HepG2 (cell line): ENCODE data around the gene RTEL1. TPM values are rescaled to one million over a fixed set of nuclear protein-coding genes. Genes with fewer than 3 reads are reported as not detected.

Experiments used
- ATAC-seq: fragments of 200-7000 bp; cut with Tn5 transposase; 3 replicates; pipeline ENCODE4 v1.9.1; 2020; ENCODE audit warnings: mild to moderate bottlenecking, moderate library complexity
- BruUV-seq: library from RNA; stranded (reverse); fragments of 400-500 nt; replicated peaks from 2 replicates; lab custom pipeline; 2021; lab: Mats Ljungman, UMichigan
- CTCF ChIA-PET: fragments of 300-600 bp; formaldehyde crosslinking; extraction: SDS; loops from one replicate; lab custom pipeline; 2021; ENCODE audit warnings: low total read pairs, inconsistent platforms, low intra/inter-chr PET ratio; lab: Yijun Ruan, JAX
- POLR2A ChIA-PET: fragments of 350-600 bp; sonication (Branson Sonifier 250); formaldehyde crosslinking; loops from one replicate; lab custom pipeline; 2020; ENCODE audit warnings: antibody characterized with exemption, inconsistent platforms; lab: Yijun Ruan, JAX
- DNase-seq: peaks from one replicate; pipeline ENCODE4 v3.0.0-alpha.2; 2015; ENCODE audit warnings: low spot score
- FAIRE-seq: peaks from 3 replicates; lab custom pipeline; 2011; peaks lifted over from hg19 to GRCh38; lab: Jason Lieb, UNC
- H2AFZ ChIP-seq: one replicate; pipeline ENCODE4 v1.6.1; 2011; ENCODE audit warnings: low read length, inconsistent platforms
- H3K27ac ChIP-seq: fragments of 300-600 bp; 3 replicates; pipeline ENCODE4 v1.8.0; 2011; ENCODE audit warnings: mixed run types, mild to moderate bottlenecking, mixed read lengths, low read length, inconsistent platforms; ENCODE audit not compliant: insufficient read depth; ENCODE audit errors: extremely low read length
- H3K27me3 ChIP-seq, 2 experiments: fragments of 200-600 bp in 1 of 2; 2 replicates in 1 of 2; 3 replicates in 1 of 2; pipeline versions ENCODE4 v1.6.0 to v1.8.0; 2011; ENCODE audit warnings: low read length in 2 of 2, mild to moderate bottlenecking in 2 of 2, moderate library complexity in 2 of 2, inconsistent platforms in 1 of 2; ENCODE audit not compliant: insufficient read depth in 2 of 2, control insufficient read depth in 1 of 2
- H3K36me3 ChIP-seq, 2 experiments: fragments of 200-600 bp in 1 of 2; replicated peaks in 1 of 2; 2 replicates in 1 of 2; 3 replicates in 1 of 2; pipeline versions ENCODE4 v1.5.1 to v1.8.0; 2011; ENCODE audit warnings: low read length in 2 of 2, inconsistent platforms in 1 of 2; ENCODE audit not compliant: insufficient read depth in 2 of 2, control insufficient read depth in 1 of 2
- H3K4me1 ChIP-seq: 2 replicates; pipeline ENCODE4 v1.5.1; 2012; ENCODE audit warnings: low read length, inconsistent platforms; ENCODE audit not compliant: insufficient read depth
- H3K4me2 ChIP-seq: 2 replicates; pipeline ENCODE4 v1.6.0; 2011; ENCODE audit warnings: low read depth, low read length, inconsistent platforms
- H3K4me3 ChIP-seq, 3 experiments: fragments of 200-600 bp in 1 of 3; sonication (generic), shearing (Covaris generic) in 1 of 3; replicated peaks in 1 of 3; 2 replicates each; pipeline ENCODE4 v1.5.1; 2011 to 2016; ENCODE audit warnings: low read length in 3 of 3, inconsistent platforms in 2 of 3, low read depth in 2 of 3, mild to moderate bottlenecking in 2 of 3, control low read depth in 1 of 3, mixed read lengths in 1 of 3; ENCODE audit not compliant: insufficient read depth in 1 of 3
- H3K79me2 ChIP-seq: one replicate; pipeline ENCODE4 v1.6.1; 2011; ENCODE audit warnings: low read length, inconsistent platforms; ENCODE audit not compliant: insufficient read depth
- H3K9ac ChIP-seq: 2 replicates; pipeline ENCODE4 v1.6.0; 2011; ENCODE audit warnings: mild to moderate bottlenecking, low read depth, low read length, inconsistent platforms; ENCODE audit not compliant: insufficient read depth
- H3K9me3 ChIP-seq: 2 replicates; pipeline ENCODE4 v1.5.1; 2012; ENCODE audit warnings: mild to moderate bottlenecking, low read length
- H4K20me1 ChIP-seq: 2 replicates; pipeline ENCODE4 v1.6.0; 2011; ENCODE audit warnings: inconsistent platforms, mild to moderate bottlenecking, low read length, moderate library complexity; ENCODE audit not compliant: insufficient read depth
- AGO2 ChIP-seq: fragments of 200-400 bp; formaldehyde crosslinking; optimal IDR thresholded peaks from 2 replicates; pipeline ENCODE3; 2017; ENCODE audit warnings: mild to moderate bottlenecking, low read depth, low read length, moderate library complexity
- EED ChIP-seq: sonication (generic); formaldehyde crosslinking; IDR thresholded peaks from 2 replicates; pipeline ENCODE4 v1.5.0; 2020; ENCODE audit warnings: mild to moderate bottlenecking, missing genetic modification reagents
- HES4 ChIP-seq: sonication (generic); formaldehyde crosslinking; IDR thresholded peaks from 2 replicates; pipeline ENCODE4 v1.9.0; 2021; ENCODE audit warnings: mild to moderate bottlenecking, missing genetic modification reagents, borderline replicate concordance
- JDP2 ChIP-seq: sonication (generic); formaldehyde crosslinking; IDR thresholded peaks from 2 replicates; pipeline ENCODE4 v1.8.1; 2022; ENCODE audit warnings: missing genetic modification reagents, borderline replicate concordance
- KMT2A ChIP-seq: sonication (generic); formaldehyde crosslinking; IDR thresholded peaks from 2 replicates; pipeline ENCODE4 v1.4.0; 2020; ENCODE audit warnings: missing genetic modification reagents
- MIER3 ChIP-seq: IDR thresholded peaks from 2 replicates; pipeline ENCODE4 v1.6.1; 2016; ENCODE audit warnings: missing compliant biosample characterization, borderline replicate concordance
- MZF1 ChIP-seq: sonication (generic); formaldehyde crosslinking; IDR thresholded peaks from 2 replicates; pipeline ENCODE4 v1.8.1; 2023; ENCODE audit warnings: mild to moderate bottlenecking, missing genetic modification reagents, borderline replicate concordance
- NONO ChIP-seq, 2 experiments: fragments of 450-650 bp in 1 of 2; sonication (generic) in 1 of 2; formaldehyde crosslinking in 1 of 2; IDR thresholded peaks in 1 of 2; conservative IDR thresholded peaks in 1 of 2; 2 replicates each; pipeline versions ENCODE4 v1.6.1 to v1.8.0; 2017 to 2022; ENCODE audit warnings: mild to moderate bottlenecking in 1 of 2, missing genetic modification reagents in 1 of 2, moderate library complexity in 1 of 2
- RBFOX2 ChIP-seq: fragments of 200-400 bp; formaldehyde crosslinking; IDR thresholded peaks from 2 replicates; pipeline ENCODE4 v1.6.1; 2017; ENCODE audit warnings: low read depth, mild to moderate bottlenecking, low read length
- RBM22 ChIP-seq: fragments of 200-400 bp; formaldehyde crosslinking; optimal IDR thresholded peaks from 2 replicates; pipeline ENCODE3; 2017; ENCODE audit warnings: mild to moderate bottlenecking, low read length, moderate library complexity
- REXO4 ChIP-seq: sonication (generic); formaldehyde crosslinking; IDR thresholded peaks from 2 replicates; pipeline ENCODE4 v1.8.0; 2022; ENCODE audit warnings: missing genetic modification reagents, mild to moderate bottlenecking, borderline replicate concordance
- TBX2 ChIP-seq: sonication (generic); formaldehyde crosslinking; IDR thresholded peaks from 2 replicates; pipeline ENCODE4 v1.5.0; 2020; ENCODE audit warnings: missing genetic modification reagents, mild to moderate bottlenecking, borderline replicate concordance
- U2AF1 ChIP-seq: fragments of 200-400 bp; formaldehyde crosslinking; optimal IDR thresholded peaks from 2 replicates; pipeline ENCODE3; 2017; ENCODE audit warnings: mild to moderate bottlenecking, low read depth, low read length
- YEATS2 ChIP-seq: sonication (generic); formaldehyde crosslinking; IDR thresholded peaks from 2 replicates; pipeline ENCODE4 v1.4.0; 2020; ENCODE audit warnings: missing genetic modification reagents, borderline replicate concordance
- ZNF253 ChIP-seq: sonication (generic); formaldehyde crosslinking; IDR thresholded peaks from 2 replicates; pipeline ENCODE4 v1.8.0; 2022; ENCODE audit warnings: mild to moderate bottlenecking, missing genetic modification reagents, borderline replicate concordance
- ZNF550 ChIP-seq: sonication (generic); formaldehyde crosslinking; IDR thresholded peaks from 2 replicates; pipeline ENCODE4 v1.4.0; 2020; ENCODE audit warnings: mild to moderate bottlenecking, missing genetic modification reagents, borderline replicate concordance
- ZNF737 ChIP-seq: sonication (generic); formaldehyde crosslinking; IDR thresholded peaks from 2 replicates; pipeline ENCODE4 v1.5.0; 2020; ENCODE audit warnings: missing genetic modification reagents, mild to moderate bottlenecking, borderline replicate concordance
- ZNF75D ChIP-seq: sonication (generic); formaldehyde crosslinking; IDR thresholded peaks from 2 replicates; pipeline ENCODE4 v1.8.1; 2023; ENCODE audit warnings: missing genetic modification reagents, mild to moderate bottlenecking, borderline replicate concordance
- ZNF761 ChIP-seq: sonication (generic); formaldehyde crosslinking; conservative IDR thresholded peaks from 2 replicates; pipeline ENCODE4 v1.4.0; 2020; ENCODE audit warnings: mild to moderate bottlenecking, missing genetic modification reagents
- ZSCAN12 ChIP-seq: sonication (generic); formaldehyde crosslinking; IDR thresholded peaks from 2 replicates; pipeline ENCODE4 v1.9.0; 2021; ENCODE audit warnings: mild to moderate bottlenecking, missing genetic modification reagents
- ZSCAN21 ChIP-seq: sonication (generic); formaldehyde crosslinking; IDR thresholded peaks from 2 replicates; pipeline ENCODE4 v1.8.0; 2022; ENCODE audit warnings: mild to moderate bottlenecking, missing genetic modification reagents, moderate library complexity, borderline replicate concordance
- WGBS: methylation state at CpG from one replicate; pipeline ENCODE4 v1.1.6; 2017; ENCODE audit warnings: low lambda C conversion rate; 5-methylcytosine and 5-hydroxymethylcytosine counted together
- in situ Hi-C: cut with HindIII; loops from 2 replicates; pipeline ENCODE4 v1.10.0; 2017; ENCODE audit warnings: low pct_unique_long_range_greater_than_20kb; ENCODE audit not compliant: extremely low pct_ligation_motif_present
- intact Hi-C: fragments of 100-400 bp; cut with micrococcal nuclease; formaldehyde crosslinking; loops from one replicate; pipeline ENCODE4 v1.10.0; 2022; ENCODE audit not compliant: unreplicated experiment
- polyA plus RNA-seq, 8 experiments: library from polyadenylated mRNA; depleted of rRNA in 3 of 8; stranded (reverse) in 7 of 8; unstranded in 1 of 8; fragments of >200 nt; fragmentation: Illumina TruSeq in 4 of 8; extraction: Trizol in 4 of 8; gene quantifications; 2 replicates each; pipeline versions ENCODE4 v1.2.1 to v1.2.3, GENCODE V29; 2011 to 2016; ENCODE audit warnings: low read depth in 4 of 8, missing spikeins in 1 of 8, mixed read lengths in 1 of 8; ENCODE audit not compliant: insufficient read depth in 1 of 8
- total RNA-seq, 5 experiments: library from RNA; depleted of rRNA; stranded (reverse); fragments of >200 nt; fragmentation: Illumina TruSeq; extraction: Trizol; gene quantifications; 2 replicates each; pipeline ENCODE4 v1.2.3, GENCODE V29; 2016; ENCODE audit warnings: low read depth in 1 of 5
- TF ChIP-seq, protein P1 (sequence below): sonication (generic); formaldehyde crosslinking; IDR thresholded peaks from 2 replicates; pipeline ENCODE4 v1.4.0; 2020; ENCODE audit warnings: missing genetic modification reagents

Gene RTEL1
- total and polyA plus RNA-seq, 2 of the 13 experiments (the other 11 are each of a cell fraction or from before 2014, with no cell fraction given), result 21.8 to 36.4 TPM

DNA sequence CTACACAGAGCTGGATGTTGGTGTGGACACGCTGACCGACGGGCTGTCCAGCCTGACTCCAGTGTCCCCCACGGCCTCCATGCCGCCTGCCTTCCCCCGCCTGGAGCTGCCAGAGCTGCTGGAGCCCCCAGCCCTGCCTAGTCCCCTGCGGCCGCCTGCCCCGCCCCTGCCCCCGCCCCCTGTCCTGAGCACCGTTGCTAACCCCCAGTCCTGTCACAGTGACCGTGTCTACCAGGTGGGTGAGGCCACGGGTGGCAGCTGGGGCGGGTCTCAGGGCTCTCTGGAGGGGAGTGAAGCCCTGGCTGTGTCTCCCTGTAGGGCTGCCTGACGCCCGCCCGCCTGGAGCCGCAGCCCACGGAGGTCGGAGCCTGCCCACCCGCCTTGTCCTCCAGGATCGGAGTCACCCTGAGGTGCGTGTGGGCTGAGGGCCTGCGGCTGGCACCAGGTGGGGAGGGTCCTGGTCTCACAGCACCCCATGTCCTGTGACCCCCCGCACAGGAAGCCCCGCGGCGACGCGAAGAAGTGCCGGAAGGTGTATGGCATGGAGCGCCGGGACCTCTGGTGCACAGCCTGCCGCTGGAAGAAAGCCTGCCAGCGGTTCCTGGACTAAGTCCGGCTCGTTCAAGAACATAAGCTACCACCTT is 84.4 kb downstream of the RTEL1 start:
- no peak for FAIRE-seq
- no peak overlapping the region; a peak in 1 of 6 replicates for H3K4me3 ChIP-seq
- peaks cover 20% of the 10 kb centered on the region for H3K79me2 ChIP-seq
- H3K36me3 ChIP-seq, result peaks cover 17 to 27% of the 10 kb centered on the region in 2 experiments
- H3K4me2 ChIP-seq, result peak overlapping the region; percentile 95
- no peak overlapping the region for H2AFZ ChIP-seq
- no TSS peak for BruUV-seq
- no peak for ATAC-seq
- no peaks in the 10 kb centered on the region for H3K27me3 ChIP-seq
- ChIA-PET POLR2A (interaction anchor here (1.0 to 2.4 kb wide), 8 partner anchors 13 to 214 kb away, joined by 3 to 27 read pairs (median 4); partner anchors contain the start of genes ARFRP1, RTEL1, TPD52L2 and UCKL1), CTCF (no interaction called here)
- intact Hi-C loops, result loop anchor here (10.0 kb wide), 1 partner anchor 122 kb away; the partner anchor contains the start of genes ABHD16B and TPD52L2
- H4K20me1 ChIP-seq, result no peaks in the 10 kb centered on the region
- H3K4me1 ChIP-seq, result peaks cover 62% of the 10 kb centered on the region
- no peaks in the 10 kb centered on the region for H3K9me3 ChIP-seq
- in situ Hi-C loops, result loop anchor here (5.0 kb wide), 1 partner anchor 35 kb away; the partner anchor contains the start of genes ARFRP1 and ZGPAT
- peak overlapping the region; percentile 84; the same call in 1 of the 2 replicates for H3K9ac ChIP-seq
- 93% methylated on average over 30 of the region's 37 CpGs for WGBS
- no peak overlapping the region for H3K27ac ChIP-seq
- DNase-seq, result no peak
- TF ChIP-seq U2AF1 (no peak), TBX2 (CRISPR knock-in tag) (peak; percentile 9; the same call in 1 of the 2 replicates), ZNF253 (CRISPR knock-in tag) (0 out of 2 replicates have a peak, but pooled peaks have one; percentile 41), JDP2 (CRISPR knock-in tag) (no peak), AGO2 (peak; percentile 88), RBM22 (peak; percentile 32), ZNF550 (CRISPR knock-in tag) (0 out of 2 replicates have a peak, but pooled peaks have one; percentile 42), YEATS2 (CRISPR knock-in tag) (no peak), MZF1 (CRISPR knock-in tag) (no peak), REXO4 (CRISPR knock-in tag) (peak; percentile 21; the same call in 1 of the 2 replicates), EED (CRISPR knock-in tag) (peak; percentile 10; the same call in 1 of the 2 replicates), MIER3 (CRISPR knock-in tag) (no peak), ZSCAN21 (0 out of 2 replicates have a peak, but pooled peaks have one; percentile 22), RBFOX2 (peak; percentile 88), KMT2A (CRISPR knock-in tag) (no peak; the same call in 1 of the 2 replicates), ZNF75D (0 out of 2 replicates have a peak, but pooled peaks have one; percentile 43), HES4 (CRISPR knock-in tag) (peak; percentile 63; the same call in 1 of the 2 replicates), ZNF737 (CRISPR knock-in tag) (no peak), ZSCAN12 (CRISPR knock-in tag) (no peak), ZNF761 (CRISPR knock-in tag) (no peak), NONO (IDR thresholded peaks at IDR 0.05) (no peak), NONO (CRISPR knock-in tag; conservative IDR thresholded peaks at IDR 0.05) (peak; percentile 27; the same call in 1 of the 2 replicates)
- TF ChIP-seq, protein P1, sequence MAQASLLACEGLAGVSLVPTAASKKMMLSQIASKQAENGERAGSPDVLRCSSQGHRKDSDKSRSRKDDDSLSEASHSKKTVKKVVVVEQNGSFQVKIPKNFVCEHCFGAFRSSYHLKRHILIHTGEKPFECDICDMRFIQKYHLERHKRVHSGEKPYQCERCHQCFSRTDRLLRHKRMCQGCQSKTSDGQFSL (CRISPR knock-in tag), result peak; percentile 18; the same call in 1 of the 2 replicates
